HG03469 (cell line): ENCODE measurements around the gene PCDHGB3.
"Not testable (repeated sequence)": the region's sequence is repeated elsewhere in the genome, so short reads cannot be mapped to it uniquely, and the experiment has no call there.

Experiments
- ATAC-seq: cut with Tn5 transposase; IDR thresholded peaks from one replicate; pipeline ENCODE4 v1.9.1; 2021; ENCODE audit warnings: mild to moderate bottlenecking, moderate library complexity, moderate number of reproducible peaks; ENCODE audit not compliant: unreplicated experiment

The PCDHGB3 gene

GRCh38 chr5:141369994-141370848 lies at the start of gene PCDHGB3:
Gene PCDHGB3 (plus strand): TSS chr5:141370242. CDS start chr5:141370395, 153 bp downstream.
- ATAC-seq, result peak; percentile 96

GRCh38 chr5:141322261-141322660 lies 47.8 kb upstream of the PCDHGB3 start:
- no peak for ATAC-seq

GRCh38 chr5:141326088-141326854 lies 43.8 kb upstream of the PCDHGB3 start:
- peak; percentile 70 for ATAC-seq

- ATAC-seq, result no peak
These were observed 41.8 kb upstream of the PCDHGB3 start for GRCh38 chr5:141328231-141328630.

GRCh38 chr5:141330299-141331080 lies 39.6 kb upstream of the PCDHGB3 start, which contains the start of gene PCDHGA1:
Gene PCDHGA1 (plus strand): TSS chr5:141330514.
- no peak for ATAC-seq

- not testable (repeated sequence) for ATAC-seq
These were observed 37.5 kb upstream of the PCDHGB3 start for GRCh38 chr5:141332571-141332970.

GRCh38 chr5:141338538-141339306 lies 31.3 kb upstream of the PCDHGB3 start, which contains the start of gene PCDHGA2:
Gene PCDHGA2 (plus strand): TSS chr5:141338760.
- ATAC-seq, result no peak

- not testable (repeated sequence) for ATAC-seq
These were observed 29.2 kb upstream of the PCDHGB3 start for GRCh38 chr5:141340781-141341354.

- no peak for ATAC-seq
These were observed 27.3 kb upstream of the PCDHGB3 start for GRCh38 chr5:141342773-141343172.

GRCh38 chr5:141343242-141343952 lies 26.6 kb upstream of the PCDHGB3 start, which contains the start of gene PCDHGA3:
Gene PCDHGA3 (plus strand): TSS chr5:141343829. CDS start chr5:141344034, 205 bp downstream.
- no peak for ATAC-seq

- ATAC-seq, result no peak
These were observed 26.0 kb upstream of the PCDHGB3 start for GRCh38 chr5:141343953-141344463.

GRCh38 chr5:141345327-141345726 lies 24.7 kb upstream of the PCDHGB3 start:
- no peak for ATAC-seq

- not testable (repeated sequence) for ATAC-seq
These were observed 24.0 kb upstream of the PCDHGB3 start for GRCh38 chr5:141346017-141346416.

GRCh38 chr5:141349917-141350619 lies 20.0 kb upstream of the PCDHGB3 start, which contains the start of gene PCDHGB1:
Gene PCDHGB1 (plus strand): TSS chr5:141350099. CDS start chr5:141350261, 162 bp downstream.
- ATAC-seq, result peak; percentile 60

GRCh38 chr5:141351591-141351990 lies 18.5 kb upstream of the PCDHGB3 start:
- no peak for ATAC-seq

GRCh38 chr5:141354900-141355469 lies 15.1 kb upstream of the PCDHGB3 start, which contains the start of gene PCDHGA4:
Gene PCDHGA4 (plus strand): TSS chr5:141355021. CDS start chr5:141355108, 87 bp downstream.
- no peak for ATAC-seq

- no peak for ATAC-seq
These were observed 14.4 kb upstream of the PCDHGB3 start for GRCh38 chr5:141355641-141356040.

GRCh38 chr5:141356133-141356532 lies 13.9 kb upstream of the PCDHGB3 start:
- ATAC-seq, result no peak
